Measurements from ENCODE around the gene ARFGEF3. TPM values are rescaled to one million over a fixed set of nuclear protein-coding genes. Genes with fewer than 3 reads are reported as not detected.

Gene ARFGEF3
- total RNA-seq, 1 donor from 2014 or later: 1.9 TPM

- Histone ChIP-seq H3K36me3 (ENCODE audit: insufficient read depth, low read length) (no peaks in the 10 kb centered on the region), H3K79me2 (ENCODE audit: insufficient read depth, low read length) (no peaks in the 10 kb centered on the region), H2AFZ (ENCODE audit: low read depth, low read length) (no peak overlapping the region), H4K20me1 (ENCODE audit: insufficient read depth, low read length) (no peaks in the 10 kb centered on the region), H3K4me3 (ENCODE audit: insufficient read depth, low read depth, low read length) (no peak overlapping the region), H3K9me3 (ENCODE audit: insufficient read depth, low read depth, low read length) (no peaks in the 10 kb centered on the region), H3K4me1 (ENCODE audit: insufficient read depth, low read length) (peaks cover 7% of the 10 kb centered on the region), H3K27ac (ENCODE audit: low read depth, low read length) (no peak overlapping the region), H3K27me3 (ENCODE audit: insufficient read depth, low read length) (peaks cover 42% of the 10 kb centered on the region), H3K9ac (ENCODE audit: low read length) (no peak overlapping the region), H3K4me2 (ENCODE audit: low read length) (no peak overlapping the region)
- Mint-ChIP-seq H3K4me3 (ENCODE audit: unreplicated experiment) (no peak overlapping the region), H3K4me1 (ENCODE audit: low read depth, unreplicated experiment) (no peaks in the 10 kb centered on the region), H3K36me3 (ENCODE audit: low read depth, unreplicated experiment) (no peaks in the 10 kb centered on the region), H3K9me3 (ENCODE audit: unreplicated experiment) (no peaks in the 10 kb centered on the region), H3K27ac (ENCODE audit: unreplicated experiment) (no peak overlapping the region), H3K27me3 (ENCODE audit: low read depth, unreplicated experiment) (peaks cover 25% of the 10 kb centered on the region)
- DNase-seq (ENCODE audit: low read depth) (no peak), FAIRE-seq (no peak)
- TF ChIP-seq EZH2 (IDR thresholded peaks at IDR 0.05; ENCODE audit: insufficient read depth, low read length) (no peak), CTCF (IDR thresholded peaks at IDR 0.05; ENCODE audit: insufficient read depth, low read depth, low read length) (no peak)
Measured at GRCh38 chr6:138159246-138159645, 2.5 kb upstream of the ARFGEF3 start.

GRCh38 chr6:138160329-138161087, 1.2 kb upstream of the ARFGEF3 start:
- no peak overlapping the region for H3K27ac Mint-ChIP-seq (ENCODE audit: unreplicated experiment)

More at GRCh38 chr6:138160329-138161087, 1.2 kb upstream of the ARFGEF3 start:
- Histone ChIP-seq H2AFZ (ENCODE audit: low read depth, low read length) (no peak overlapping the region), H3K27ac (ENCODE audit: low read depth, low read length) (no peak overlapping the region), H3K79me2 (ENCODE audit: insufficient read depth, low read length) (no peaks in the 10 kb centered on the region), H3K36me3 (ENCODE audit: insufficient read depth, low read length) (no peaks in the 10 kb centered on the region), H3K4me2 (ENCODE audit: low read length) (peak overlapping the region; percentile 90), H4K20me1 (ENCODE audit: insufficient read depth, low read length) (no peaks in the 10 kb centered on the region), H3K4me3 (ENCODE audit: insufficient read depth, low read depth, low read length) (no peak overlapping the region), H3K4me1 (ENCODE audit: insufficient read depth, low read length) (peaks cover 7% of the 10 kb centered on the region), H3K27me3 (ENCODE audit: insufficient read depth, low read length) (peaks cover 44% of the 10 kb centered on the region), H3K9me3 (ENCODE audit: insufficient read depth, low read depth, low read length) (no peaks in the 10 kb centered on the region), H3K9ac (ENCODE audit: low read length) (no peak overlapping the region)
- no peak for DNase-seq (ENCODE audit: low read depth)
- TF ChIP-seq CTCF (IDR thresholded peaks at IDR 0.05; ENCODE audit: insufficient read depth, low read depth, low read length) (no peak), EZH2 (IDR thresholded peaks at IDR 0.05; ENCODE audit: insufficient read depth, low read length) (peak; percentile 8)
- FAIRE-seq: no peak
- H3K36me3 Mint-ChIP-seq (ENCODE audit: low read depth, unreplicated experiment): no peaks in the 10 kb centered on the region
- H3K9me3 Mint-ChIP-seq (ENCODE audit: unreplicated experiment): no peaks in the 10 kb centered on the region
- H3K4me1 Mint-ChIP-seq (ENCODE audit: low read depth, unreplicated experiment): no peaks in the 10 kb centered on the region
- H3K4me3 Mint-ChIP-seq (ENCODE audit: unreplicated experiment): peak overlapping the region; percentile 82
- peaks cover 30% of the 10 kb centered on the region for H3K27me3 Mint-ChIP-seq (ENCODE audit: low read depth, unreplicated experiment)

All from astrocyte (in vitro differentiated cells and primary cell).